ENCODE data around the gene FNBP1. TPM values are rescaled to one million over a fixed set of nuclear protein-coding genes. Genes with fewer than 3 reads are reported as not detected.
A peak's percentile ranks its signal among the peaks of the same experiment; 100 is the strongest.

Gene FNBP1
- 10 to 100 TPM; 27.7 to 29.0 TPM for total RNA-seq
- long read RNA-seq, partial matches to known transcripts = 21 of 21 reads
- long read RNA-seq, other reads (novel, unspliced or antisense) = 0 of 21 reads

- intact Hi-C loops (cut with DNase I) = loop anchor here in 1 of 2 donors (5.0 kb wide), 1 partner anchor 156 kb away; no protein-coding TSS in a partner anchor
- ATAC-seq = peak; percentile 95 to 96
- peak; percentile 82 for DNase-seq
Measured at GRCh38 chr9:130042885-130043653, at the start of gene FNBP1. TSS of gene FNBP1 (minus strand) at chr9:130043189. CDS start at chr9:130042975, 214 bp downstream.

- DNase-seq (no peak), ATAC-seq (no peak)
- intact Hi-C loops (cut with DNase I) = loop anchor here in 1 of 2 donors (10.0 kb wide), 1 partner anchor 206 kb away; no protein-coding TSS in a partner anchor
Measured at GRCh38 chr9:130090915-130091314, 47.9 kb upstream of the FNBP1 start.

GRCh38 chr9:130089141-130089540 lies 46.2 kb upstream of the FNBP1 start:
- ATAC-seq (no peak), DNase-seq (no peak)
- intact Hi-C loops (cut with DNase I) = no loop called here

GRCh38 chr9:130088051-130088450 lies 45.1 kb upstream of the FNBP1 start:
- DNase-seq (no peak), ATAC-seq (no peak)
- intact Hi-C loops (cut with DNase I) = no loop called here

GRCh38 chr9:130084337-130084736 lies 41.3 kb upstream of the FNBP1 start:
- no peak for ATAC-seq
- intact Hi-C loops (cut with DNase I) = no loop called here
- DNase-seq = no peak

GRCh38 chr9:130078547-130078946 lies 35.6 kb upstream of the FNBP1 start:
- intact Hi-C loops (cut with DNase I) = no loop called here
- ATAC-seq = no peak
- DNase-seq = no peak

GRCh38 chr9:130073373-130073772 lies 30.4 kb upstream of the FNBP1 start:
- DNase-seq (no peak), ATAC-seq (peak; percentile 25 to 41)
- intact Hi-C loops (cut with DNase I) = no loop called here

- ATAC-seq = no peak
- DNase-seq = no peak
- intact Hi-C loops (cut with DNase I) = no loop called here
Measured at GRCh38 chr9:130072515-130073235, 29.7 kb upstream of the FNBP1 start.

GRCh38 chr9:130069048-130069447 lies 26.1 kb upstream of the FNBP1 start:
- DNase-seq = no peak
- intact Hi-C loops (cut with DNase I) = no loop called here
- ATAC-seq = no peak

- no peak for ATAC-seq
- DNase-seq = no peak
- intact Hi-C loops (cut with DNase I) = no loop called here
Measured at GRCh38 chr9:130064621-130065020, 21.6 kb upstream of the FNBP1 start.

GRCh38 chr9:130062750-130063149 lies 19.8 kb upstream of the FNBP1 start:
- intact Hi-C loops (cut with DNase I) = no loop called here
- no peak for ATAC-seq
- DNase-seq = no peak

GRCh38 chr9:130060296-130060695 lies 17.3 kb upstream of the FNBP1 start:
- intact Hi-C loops (cut with DNase I) = no loop called here
- no peak for DNase-seq
- ATAC-seq = no peak

GRCh38 chr9:130058887-130059286 lies 15.9 kb upstream of the FNBP1 start:
- intact Hi-C loops (cut with DNase I) = loop anchor here in 1 of 2 donors (10.0 kb wide), 1 partner anchor 174 kb away; no protein-coding TSS in a partner anchor
- ATAC-seq (no peak), DNase-seq (no peak)

- no peak for DNase-seq
- ATAC-seq = no peak
- intact Hi-C loops (cut with DNase I) = loop anchor here in 1 of 2 donors (10.0 kb wide), 1 partner anchor 173 kb away; no protein-coding TSS in a partner anchor
Measured at GRCh38 chr9:130058154-130058553, 15.2 kb upstream of the FNBP1 start.

- ATAC-seq (no peak), DNase-seq (no peak)
- intact Hi-C loops (cut with DNase I) = loop anchor here in 1 of 2 donors (10.0 kb wide), 1 partner anchor 170 kb away; no protein-coding TSS in a partner anchor
Measured at GRCh38 chr9:130054820-130055219, 11.8 kb upstream of the FNBP1 start.

GRCh38 chr9:130054325-130054786 lies 11.4 kb upstream of the FNBP1 start:
- ATAC-seq (peak in 1 of 2 donors; percentile 8), DNase-seq (no peak)

GRCh38 chr9:130053504-130054324 lies 10.7 kb upstream of the FNBP1 start, which contains the start of gene GPR107:
TSS of gene GPR107 (plus strand) at chr9:130053906. CDS start at chr9:130053933, 27 bp downstream.
- peak; percentile 87 for DNase-seq
- peak; percentile 98 for ATAC-seq
- intact Hi-C loops (cut with DNase I) = loop anchor here in 1 of 2 donors (10.0 kb wide), 1 partner anchor 169 kb away; no protein-coding TSS in a partner anchor

More at GRCh38 chr9:130054325-130054786, 11.4 kb upstream of the FNBP1 start:
- intact Hi-C loops (cut with DNase I) = loop anchor here in 1 of 2 donors (10.0 kb wide), 1 partner anchor 170 kb away; no protein-coding TSS in a partner anchor

GRCh38 chr9:130053109-130053503 lies 10.1 kb upstream of the FNBP1 start:
- no peak for ATAC-seq
- no peak for DNase-seq
- intact Hi-C loops (cut with DNase I) = loop anchor here in 1 of 2 donors (10.0 kb wide), 1 partner anchor 168 kb away; no protein-coding TSS in a partner anchor

Data from left cardiac atrium (tissue), 4 donors.